HG02763 (cell line): ENCODE measurements around the gene ELL3.
"Not testable (repeated sequence)": the region's sequence is repeated elsewhere in the genome, so short reads cannot be mapped to it uniquely, and the experiment has no call there.

Source experiments
- ATAC-seq: cut with Tn5 transposase; IDR thresholded peaks from one replicate; pipeline ENCODE4 v1.9.1; 2021; ENCODE audit warnings: mild to moderate bottlenecking, moderate library complexity; ENCODE audit not compliant: unreplicated experiment

Gene ELL3

DNA sequence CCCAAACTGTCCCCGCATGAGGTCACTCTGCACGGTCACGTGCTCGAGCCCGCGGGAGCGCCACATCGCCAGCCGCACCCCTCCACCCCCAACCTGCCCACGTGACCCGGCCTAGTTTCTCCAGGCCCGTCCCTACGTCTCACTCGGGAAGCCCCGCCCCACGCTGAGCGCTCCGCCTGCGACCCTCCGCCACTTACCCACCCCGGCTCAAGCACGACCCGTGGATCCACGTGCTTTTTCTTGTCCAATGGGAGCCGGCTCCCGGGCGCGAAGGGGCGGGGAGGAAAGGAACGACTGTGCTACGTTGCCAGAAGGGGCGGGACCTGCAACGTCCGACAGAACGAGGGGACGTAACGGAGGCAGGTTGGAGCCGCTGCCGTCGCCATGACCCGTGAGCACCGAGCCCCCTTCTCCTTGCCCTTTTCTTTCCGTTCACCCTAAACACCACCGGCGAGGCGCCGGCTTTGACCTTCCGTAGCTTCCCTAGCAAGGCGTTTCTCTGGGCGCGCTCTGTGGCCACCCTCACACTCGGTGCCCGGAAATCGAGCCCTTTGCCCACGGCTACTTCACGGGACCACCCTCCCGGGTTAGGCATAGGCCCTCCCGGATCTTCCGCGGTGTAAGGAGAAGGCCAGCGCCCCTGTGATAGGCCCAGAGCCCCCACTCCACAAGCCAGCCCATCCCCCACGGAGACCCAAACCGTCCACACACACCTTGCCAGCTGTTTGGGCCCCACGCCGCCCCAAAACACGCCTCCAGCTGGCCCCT is 15.4 kb upstream of the ELL3 start, which contains the start of gene SERF2:
Gene SERF2, plus strand, starts transcription at position 328 of the 768 bp plus-strand sequence. Its CDS starts 57 bp downstream, at position 385.
- ATAC-seq = peak; percentile 92

DNA sequence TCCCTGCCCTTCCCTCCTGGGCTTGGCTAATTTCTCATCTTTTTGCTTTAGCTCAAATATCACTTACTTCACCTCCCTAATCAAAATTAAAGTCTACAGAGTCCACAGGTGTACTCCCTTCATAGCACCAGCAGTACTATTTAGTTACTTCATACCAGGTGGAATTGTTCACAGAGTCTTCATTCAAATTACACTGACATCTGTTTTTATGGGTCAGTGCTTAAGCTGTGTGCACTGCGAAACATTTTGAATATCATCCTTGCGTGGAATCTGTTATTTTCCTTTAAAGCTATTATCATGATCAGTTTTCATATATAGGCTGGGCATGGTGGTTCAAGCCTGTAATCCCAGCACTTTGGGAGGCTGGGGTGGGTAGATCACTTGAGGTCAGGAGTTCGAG is 12.6 kb upstream of the ELL3 start:
- ATAC-seq = no peak

DNA sequence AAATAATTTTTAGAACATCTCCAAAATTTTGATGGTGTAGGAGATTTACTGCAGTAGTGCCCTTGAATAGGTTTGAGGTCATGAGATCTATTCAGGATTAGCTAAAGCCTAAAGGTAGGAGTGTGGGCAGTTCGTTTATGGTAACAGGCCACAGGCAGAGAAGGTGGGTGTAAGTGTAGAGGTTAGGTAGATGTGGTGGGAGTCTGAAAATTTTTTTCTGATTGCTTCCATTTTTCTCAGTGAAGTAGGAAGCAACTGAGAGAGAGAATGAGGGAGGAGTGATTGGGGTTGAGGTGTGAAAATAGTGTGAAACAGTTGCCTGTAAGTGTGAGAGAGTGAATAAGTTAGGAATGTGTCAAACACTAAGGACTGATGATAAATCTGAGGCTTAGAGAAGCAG is 2.2 kb upstream of the ELL3 start:
- no peak for ATAC-seq

DNA sequence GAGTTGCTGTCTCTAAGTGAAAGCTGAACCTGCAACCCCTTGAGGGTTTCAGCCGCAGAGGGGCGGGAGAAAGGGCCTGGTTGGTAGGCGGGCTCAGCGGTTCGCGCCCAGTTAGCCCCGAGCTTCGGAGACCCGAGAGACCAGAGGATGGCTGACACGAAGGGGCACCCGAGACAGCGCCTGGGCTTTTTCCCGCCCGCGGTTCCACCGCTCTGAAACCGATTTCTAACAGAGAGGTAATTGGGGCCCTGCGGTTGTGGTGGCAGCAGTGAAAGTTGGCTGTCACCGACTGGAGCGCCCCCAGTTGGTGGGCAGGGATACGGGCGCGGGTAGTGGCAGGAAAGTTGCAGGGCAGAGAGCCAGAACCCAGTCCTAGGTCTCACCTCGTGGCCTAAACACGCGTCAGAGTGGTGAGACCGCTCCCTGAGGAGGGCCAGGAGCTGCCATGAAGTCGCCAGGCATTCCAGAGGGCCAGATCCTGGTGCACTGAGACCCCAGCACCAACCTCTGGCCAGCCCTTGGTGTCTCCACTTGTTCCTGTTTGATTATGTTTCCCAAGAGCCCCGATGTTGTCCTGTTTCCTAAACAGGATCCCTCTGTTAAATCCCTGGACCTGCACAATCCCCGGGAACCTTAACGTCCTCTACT is 625 bp upstream of the ELL3 start:
- peak; percentile 47 for ATAC-seq

DNA sequence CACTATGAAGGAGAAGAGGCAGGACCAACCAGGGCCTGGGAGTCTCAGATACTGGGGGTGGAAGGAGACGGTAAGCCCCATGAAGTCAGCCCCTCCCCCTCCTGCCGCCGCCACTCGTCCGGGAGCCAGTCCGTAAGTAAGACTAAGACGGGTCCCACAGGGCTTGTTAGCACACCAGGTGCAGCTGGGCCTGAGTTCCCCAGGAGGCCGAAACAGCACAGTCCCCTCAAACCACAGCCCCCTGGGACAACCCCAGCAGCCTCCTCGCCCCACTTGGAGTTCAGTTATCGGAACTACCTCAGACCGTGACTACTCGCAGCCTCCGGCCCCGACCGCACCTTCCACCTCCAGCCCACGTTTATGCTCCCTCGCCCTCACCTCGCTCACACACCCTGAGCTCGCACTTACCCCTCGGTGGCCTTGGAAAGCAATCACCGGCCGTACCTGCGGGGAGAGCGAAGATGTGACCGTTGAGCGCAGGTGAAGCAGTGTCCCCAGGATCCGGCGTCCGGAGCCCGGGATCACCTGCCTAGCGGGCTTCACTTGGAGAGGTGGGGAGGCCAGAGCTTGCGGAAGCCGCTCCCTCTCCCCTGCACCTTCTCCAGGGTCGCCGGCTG is 557 bp downstream of the ELL3 start:
- ATAC-seq = peak; percentile 60

DNA sequence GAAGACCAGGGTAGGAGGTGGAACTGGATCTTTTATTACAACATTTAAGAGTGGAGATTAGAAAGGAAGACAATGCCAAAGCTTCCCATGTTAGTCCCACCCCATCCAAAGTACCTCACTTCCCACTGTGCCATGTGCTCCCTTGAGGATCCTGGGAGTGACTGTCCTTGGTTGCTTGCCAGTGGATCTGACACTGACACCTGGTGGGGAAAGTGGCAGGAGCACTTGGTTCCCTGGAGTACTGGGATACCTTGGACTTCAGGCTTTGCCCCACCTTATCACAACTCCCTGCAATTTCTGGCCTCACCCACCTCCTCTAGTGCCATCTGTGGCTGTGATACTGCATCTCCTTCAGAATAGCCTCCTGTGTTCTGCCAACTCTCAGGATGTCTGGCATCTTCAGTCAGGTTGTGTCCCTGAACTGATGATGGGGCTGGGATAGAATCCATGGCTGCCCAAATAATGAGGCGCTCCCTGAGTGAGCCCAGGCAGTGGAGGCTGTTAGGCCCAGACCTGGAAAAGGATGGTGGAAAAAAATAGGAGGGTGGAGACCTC is 1.3 kb downstream of the ELL3 start:
- ATAC-seq = no peak

DNA sequence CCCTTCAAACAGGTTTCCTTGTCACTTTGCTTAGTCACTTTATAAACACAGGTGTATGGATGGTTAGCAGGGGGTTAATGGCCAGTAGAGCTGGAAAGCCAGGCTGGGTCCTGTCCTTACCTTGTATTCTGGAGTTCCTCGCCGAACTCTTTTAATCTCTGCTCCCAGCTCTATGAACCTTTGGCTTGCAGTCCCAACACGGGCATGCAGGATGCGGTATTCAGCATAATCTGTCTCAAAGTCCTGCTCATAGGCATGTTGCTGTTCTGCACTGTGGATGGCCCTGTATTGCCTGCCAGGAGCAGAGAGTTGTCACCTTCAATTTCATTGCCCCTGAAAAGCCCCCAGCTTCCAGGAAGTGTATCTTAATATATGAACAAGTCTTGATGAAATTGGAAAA is 2.7 kb downstream of the ELL3 start:
- no peak for ATAC-seq

DNA sequence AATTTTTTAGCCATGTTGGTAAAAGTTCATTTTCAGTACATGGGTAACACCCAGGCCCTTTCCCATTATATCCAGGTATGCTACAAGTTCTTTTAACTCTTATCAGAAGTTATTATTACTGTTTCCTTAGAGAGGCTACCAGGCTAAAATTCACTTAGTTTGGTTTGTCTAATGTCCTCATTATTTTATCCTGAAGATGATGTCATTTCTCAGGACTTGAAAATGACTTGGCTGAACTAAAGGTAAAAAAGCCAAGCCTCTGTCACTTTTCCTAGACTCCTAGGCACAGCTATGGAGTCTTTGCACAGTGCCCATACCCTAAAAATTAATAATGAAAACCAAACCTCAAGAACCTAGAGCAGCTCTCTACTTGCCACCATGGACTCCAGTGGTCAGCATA is 4.1 kb downstream of the ELL3 start:
- no peak for ATAC-seq

DNA sequence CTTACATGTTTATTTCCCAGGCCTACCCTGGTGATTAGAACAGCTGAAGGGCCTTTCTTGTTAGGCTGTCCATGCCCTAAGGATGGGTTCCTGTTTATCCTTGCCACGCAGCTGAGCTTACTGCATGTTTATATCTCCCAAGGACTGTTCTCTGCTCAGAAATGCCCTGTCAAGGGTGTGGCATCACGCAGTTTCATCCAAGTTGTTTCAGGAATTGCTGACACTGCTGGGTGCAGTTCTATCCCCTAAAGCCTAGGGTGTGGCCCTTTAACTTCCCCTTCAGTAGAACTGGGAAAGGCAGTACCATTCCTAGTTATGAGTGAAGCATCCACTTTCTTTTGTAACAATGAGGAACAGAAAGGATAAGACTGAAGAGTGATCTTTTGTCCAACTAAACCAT is 5.0 kb downstream of the ELL3 start:
- ATAC-seq = no peak

DNA sequence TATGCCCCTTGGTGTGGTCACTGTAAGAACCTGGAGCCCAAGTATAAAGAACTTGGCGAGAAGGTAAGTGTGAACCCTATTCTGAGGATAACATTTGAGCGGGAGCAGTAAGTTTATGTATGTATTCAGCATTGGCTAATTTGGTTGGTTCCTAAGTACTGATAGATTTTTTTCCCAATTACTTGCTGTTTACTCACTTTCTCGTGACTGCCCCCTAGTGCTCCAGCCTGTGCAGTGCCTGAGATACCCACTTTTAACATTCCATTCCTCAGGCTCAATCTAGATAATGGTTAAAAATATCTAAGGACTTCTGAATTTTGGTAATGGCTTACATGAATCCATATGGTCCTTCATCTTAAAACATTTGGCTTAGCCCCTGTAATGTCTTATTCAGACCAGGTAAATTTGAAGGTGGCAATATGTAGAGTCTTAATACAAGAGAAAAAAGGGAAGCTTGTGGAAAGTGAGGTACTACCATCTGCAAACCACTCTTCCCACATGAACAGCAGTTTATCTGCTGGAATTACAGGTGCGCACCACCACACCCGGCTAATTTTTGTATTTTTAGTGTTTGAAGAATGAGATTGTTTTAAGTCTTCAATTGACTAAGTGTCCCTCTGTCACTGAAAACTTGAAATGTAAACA is 7.1 kb downstream of the ELL3 start:
- ATAC-seq = no peak

DNA sequence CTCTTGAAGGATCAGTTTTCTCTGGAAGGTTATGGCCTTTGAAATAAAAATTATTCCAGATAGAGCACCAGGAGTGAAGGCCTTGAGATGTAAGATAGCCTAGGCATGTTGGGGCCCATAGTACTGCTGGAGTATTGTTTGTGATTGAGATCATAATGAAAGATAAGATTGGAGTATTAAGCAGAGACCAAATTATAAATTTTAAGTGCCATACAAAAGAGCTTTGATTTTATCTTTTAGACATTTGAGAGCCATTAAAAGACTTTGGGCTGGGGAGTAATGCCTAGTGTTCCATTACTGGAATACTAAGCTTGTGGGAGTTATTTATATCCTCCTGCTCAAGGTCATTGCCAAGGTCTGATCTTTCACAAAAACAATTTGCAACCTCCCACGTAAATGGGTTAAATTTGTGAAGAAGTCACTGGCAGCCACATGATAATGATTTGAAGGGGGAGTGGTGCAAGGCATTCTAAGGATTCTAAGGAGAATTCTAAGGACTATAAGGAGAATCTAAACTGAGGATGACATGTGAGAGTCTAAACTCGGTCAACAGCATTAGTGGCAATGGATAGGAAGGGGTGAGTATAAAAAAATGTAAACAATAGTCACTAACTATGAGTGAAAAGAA is 12.8 kb downstream of the ELL3 start:
- ATAC-seq = no peak

DNA sequence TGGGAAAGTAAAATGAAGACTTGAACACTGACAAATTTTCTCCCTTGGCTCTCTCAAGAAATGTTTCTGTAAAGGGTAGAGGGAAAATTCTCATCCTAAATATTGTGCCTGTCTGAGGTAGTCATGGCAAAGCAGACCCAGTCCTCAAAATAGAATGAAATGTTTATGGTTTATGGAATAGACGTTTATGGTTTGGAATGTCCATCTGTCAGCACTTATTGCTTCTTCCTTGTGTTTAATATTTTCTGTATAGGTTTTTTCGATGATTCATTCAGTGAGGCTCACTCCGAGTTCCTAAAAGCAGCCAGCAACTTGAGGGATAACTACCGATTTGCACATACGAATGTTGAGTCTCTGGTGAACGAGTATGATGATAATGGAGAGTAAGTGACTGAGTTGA is 13.9 kb downstream of the ELL3 start:
- ATAC-seq = no peak

DNA sequence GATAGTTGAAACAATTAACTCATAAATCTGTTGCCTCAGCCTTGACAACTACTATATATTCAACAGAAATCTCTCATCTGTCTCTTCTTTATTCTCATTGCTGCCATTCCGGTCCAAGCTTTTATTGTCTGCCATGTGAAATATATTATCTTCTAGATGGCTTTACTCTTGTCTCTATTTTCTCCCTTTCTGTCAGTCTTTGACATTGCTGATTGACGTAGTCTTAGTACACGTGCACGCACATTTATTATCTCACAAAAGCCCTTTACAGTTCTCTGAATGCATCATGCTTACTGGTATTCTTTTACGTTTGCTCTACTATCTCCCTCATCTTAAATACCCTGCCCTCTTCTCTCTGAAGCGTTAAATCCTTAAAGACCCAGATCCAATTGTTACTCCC is 24.9 kb downstream of the ELL3 start:
- ATAC-seq = no peak

DNA sequence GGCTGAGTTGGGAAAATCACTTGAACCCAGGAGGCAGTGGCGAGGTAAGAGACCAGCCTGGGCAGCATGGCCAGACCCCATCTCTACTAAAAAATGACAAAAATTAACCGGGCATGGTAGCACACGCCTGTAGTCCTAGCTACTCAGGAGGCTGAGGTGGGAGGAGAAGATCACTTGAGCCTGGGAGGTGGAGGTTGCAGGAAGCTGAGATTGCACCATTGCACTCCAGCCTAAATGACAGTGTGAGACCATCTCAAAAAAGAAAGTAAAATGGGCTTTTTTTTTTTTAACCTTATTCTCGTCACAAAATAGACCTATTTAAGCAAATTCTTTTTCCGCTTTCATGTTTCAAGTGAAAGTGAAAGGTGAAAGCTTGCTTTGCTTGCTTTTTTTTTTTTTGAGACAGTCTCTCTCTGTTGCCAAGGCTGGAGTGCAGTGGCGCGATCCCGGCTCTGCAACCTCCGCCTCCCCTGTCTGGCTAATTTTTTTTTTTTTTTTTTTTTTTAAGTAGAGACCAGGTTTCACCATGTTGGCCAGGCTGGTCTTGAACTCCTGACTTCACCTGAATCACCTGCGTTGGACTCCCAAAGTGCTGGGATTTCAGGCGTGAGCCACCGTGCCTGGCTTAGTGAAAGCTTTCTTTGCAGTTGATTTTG is 26.9 kb downstream of the ELL3 start:
- ATAC-seq = no peak

DNA sequence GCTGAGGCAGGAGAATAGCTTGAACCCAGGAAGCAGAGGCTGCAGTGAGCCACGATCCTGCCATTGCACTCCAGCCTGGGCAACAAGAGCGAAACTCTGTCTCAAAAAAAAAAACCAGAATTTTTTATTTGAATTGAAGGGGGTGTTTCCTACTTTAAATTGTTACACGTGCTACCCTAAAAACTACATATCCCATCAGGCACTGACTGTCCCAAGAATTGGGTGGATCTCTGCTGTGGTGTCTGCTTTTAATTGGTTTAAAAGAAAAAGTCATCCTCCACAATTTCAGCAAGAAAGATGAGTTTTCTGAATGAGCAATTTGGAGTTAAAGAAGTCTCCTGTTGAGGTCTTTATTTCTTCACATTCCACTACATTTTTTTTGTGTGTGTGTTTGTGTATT is 28.4 kb downstream of the ELL3 start:
- ATAC-seq = no peak

DNA sequence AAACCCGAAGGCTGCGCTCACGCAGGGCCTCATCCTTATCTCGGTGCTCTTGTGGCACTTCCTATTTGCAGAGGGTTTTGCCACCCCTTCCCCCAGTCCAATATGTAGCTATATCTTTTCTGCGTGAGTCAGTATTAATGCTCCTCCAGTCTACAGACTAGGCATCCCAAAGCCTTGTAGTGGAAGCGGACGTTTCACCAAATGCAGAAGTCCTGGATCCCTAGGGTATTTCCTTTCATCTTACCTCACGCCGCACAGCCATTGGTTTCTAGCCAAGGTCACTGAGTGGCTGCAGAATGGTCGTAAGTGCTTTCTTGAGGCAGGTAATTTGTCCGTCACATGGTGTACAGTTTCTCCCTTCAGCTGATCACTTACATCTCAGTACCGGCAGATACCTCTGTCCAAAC is 29.9 kb downstream of the ELL3 start:
- not testable (repeated sequence) for ATAC-seq

DNA sequence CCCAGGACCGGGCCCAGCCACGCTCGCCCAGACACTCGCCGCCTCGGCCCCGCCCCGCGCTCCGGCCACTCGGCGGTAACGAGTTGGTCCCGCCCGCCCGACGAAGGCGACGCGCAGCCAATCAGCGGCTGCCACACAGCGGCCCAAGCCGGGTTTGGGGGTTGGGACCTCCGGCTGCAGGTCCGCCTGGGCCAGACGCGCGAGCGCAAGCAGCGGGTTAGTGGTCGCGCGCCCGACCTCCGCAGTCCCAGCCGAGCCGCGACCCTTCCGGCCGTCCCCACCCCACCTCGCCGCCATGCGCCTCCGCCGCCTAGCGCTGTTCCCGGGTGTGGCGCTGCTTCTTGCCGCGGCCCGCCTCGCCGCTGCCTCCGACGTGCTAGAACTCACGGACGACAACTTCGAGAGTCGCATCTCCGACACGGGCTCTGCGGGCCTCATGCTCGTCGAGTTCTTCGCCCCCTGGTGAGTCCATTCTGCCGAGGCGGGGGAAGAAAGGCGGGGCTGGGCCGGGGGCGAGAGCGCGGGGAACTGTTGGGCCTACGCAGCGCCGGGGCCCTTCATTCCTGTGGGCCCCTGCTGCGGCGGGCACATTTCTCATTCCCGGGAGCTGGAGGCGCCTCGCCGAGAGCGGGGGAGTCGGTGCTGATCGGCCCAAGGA is 30.4 kb downstream of the ELL3 start, which contains the start of gene PDIA3:
Gene PDIA3, plus strand, starts transcription at position 194 of the 658 bp plus-strand sequence. Its CDS starts 102 bp downstream, at position 296.
- peak; percentile 86 for ATAC-seq

DNA sequence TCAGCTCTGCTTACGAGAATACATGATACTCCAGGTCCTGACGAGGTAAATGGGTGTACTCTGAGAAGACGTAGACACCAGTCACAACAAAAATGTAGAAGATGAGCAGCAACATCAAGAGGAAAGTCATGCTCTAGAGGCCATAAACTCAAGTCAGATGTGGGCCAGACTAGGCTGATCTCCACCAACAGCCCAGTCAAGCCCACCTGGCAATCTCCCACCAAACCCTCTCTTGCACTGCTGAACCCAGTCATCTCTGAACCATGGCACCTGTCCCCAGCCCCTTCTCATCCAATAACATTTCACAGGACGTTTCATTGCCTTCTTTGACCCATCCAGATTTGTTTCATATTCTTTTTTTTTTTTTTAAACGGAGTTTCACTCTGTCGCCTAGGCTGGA is 41.4 kb downstream of the ELL3 start:
- ATAC-seq = peak; percentile 24

DNA sequence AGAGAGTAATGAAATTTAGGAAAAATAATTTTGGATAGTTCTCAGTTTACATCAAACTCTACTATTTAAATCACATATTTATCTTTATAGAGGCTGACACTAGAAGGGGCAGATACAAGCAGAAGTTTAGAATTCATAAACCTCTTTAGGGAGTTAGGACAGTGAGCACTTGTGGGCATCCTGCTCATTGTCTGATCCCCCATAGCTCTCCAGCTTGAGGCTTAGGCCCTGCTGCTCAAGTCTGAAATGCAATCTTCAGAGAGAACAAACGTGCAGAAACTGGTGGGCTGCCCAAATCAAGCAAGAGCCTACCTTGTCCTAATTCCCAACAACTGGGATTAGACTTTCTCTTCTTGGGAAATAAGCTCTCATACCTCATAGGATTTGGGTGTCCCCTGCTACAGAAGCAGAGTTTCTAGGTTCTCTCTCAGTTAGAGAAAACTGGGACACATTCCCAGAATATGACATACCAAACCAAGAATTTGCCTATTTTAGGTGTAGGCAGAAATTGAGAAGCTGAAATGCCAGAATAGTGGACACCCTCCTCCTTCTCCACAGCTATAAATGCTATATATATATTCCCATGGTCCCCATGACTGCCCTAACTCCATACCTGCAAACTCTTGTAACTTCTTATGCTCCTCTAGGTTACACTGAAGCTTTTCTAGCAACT is 48.6 kb downstream of the ELL3 start:
- ATAC-seq = not testable (repeated sequence)
